HG03175 (cell line): ENCODE measurements around the gene EPGN.

Experiments
- ATAC-seq: cut with Tn5 transposase; IDR thresholded peaks from one replicate; pipeline ENCODE4 v1.9.1; 2021; ENCODE audit warnings: mild to moderate bottlenecking, moderate library complexity; ENCODE audit not compliant: unreplicated experiment

The EPGN gene, protein sequence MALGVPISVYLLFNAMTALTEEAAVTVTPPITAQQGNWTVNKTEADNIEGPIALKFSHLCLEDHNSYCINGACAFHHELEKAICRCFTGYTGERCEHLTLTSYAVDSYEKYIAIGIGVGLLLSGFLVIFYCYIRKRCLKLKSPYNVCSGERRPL

DNA sequence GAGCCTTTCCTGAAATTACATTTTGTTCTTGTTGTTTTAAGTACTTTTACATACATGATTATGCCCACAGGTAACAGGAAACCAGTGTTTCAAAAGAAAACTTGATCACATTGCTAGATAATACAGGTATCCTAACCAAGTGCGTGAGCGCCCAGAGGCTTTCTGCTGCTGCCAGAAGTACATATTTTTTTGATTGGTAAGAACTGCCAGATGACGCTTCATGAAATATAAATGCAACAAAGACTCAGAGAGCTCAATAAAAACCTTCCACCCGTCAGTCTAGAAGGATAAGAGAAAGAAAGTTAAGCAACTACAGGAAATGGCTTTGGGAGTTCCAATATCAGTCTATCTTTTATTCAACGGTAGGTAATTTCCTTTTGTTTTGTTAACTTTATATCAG lies at the start of gene EPGN:
EPGN (plus strand) TSS at position 256 of the 400 bp plus-strand sequence; CDS start at position 320, 64 bp downstream.
- no peak for ATAC-seq

DNA sequence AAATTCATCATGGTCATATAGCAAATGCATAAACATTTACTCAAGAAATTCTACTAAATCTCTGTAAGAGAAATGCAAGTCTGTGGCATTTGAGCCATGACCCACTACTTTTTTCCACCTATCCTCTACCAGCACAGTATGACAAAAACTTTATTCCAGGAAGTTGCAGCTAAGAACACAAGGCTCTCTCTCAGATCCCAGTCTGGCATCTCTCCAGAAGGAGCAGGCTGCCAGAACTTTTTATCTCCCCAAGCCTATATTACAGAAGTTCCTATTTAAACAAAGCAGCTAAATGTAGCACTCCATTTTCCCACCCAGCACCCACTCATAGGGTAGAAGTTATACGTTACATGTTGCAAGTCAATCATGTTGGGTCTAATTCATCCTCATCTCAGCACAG lies 49.3 kb upstream of the EPGN start:
- ATAC-seq = no peak

DNA sequence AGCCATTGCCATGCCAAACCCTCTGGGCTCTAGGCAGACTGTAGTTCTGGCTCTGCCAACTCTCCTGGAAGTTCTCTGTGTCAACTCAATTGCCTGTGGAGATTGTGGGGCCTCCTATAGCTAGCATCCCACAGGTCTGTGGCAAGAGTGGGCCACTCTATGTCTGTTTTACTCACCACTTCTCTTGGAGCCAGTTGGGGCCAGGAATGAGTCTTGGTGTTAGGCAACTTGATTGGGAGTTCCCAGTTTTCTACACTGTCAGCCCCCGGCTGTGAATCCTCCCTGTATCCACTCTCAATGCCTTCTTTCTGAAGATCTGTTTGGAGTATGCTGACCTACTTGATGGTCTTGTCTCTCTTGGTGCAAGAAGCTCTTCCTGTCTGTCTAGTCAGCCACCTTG lies 48.2 kb upstream of the EPGN start:
- no peak for ATAC-seq

DNA sequence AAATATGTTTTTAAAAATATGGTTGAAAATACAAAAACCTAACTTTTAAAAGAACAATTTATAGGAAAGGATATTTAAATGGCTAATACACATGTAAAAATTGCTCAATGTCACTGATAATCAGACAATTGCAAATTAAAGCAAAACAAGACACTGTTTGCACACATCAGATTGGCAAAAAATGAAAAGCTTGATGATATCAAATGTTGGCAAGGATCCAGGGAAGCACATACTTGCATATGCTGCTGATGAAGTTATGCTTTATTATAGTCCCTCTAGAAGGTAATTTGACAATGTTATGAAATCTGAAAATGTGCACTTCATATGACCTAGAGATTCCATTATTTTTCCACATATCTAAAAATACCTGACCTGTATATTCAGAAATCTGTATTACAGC lies 45.7 kb upstream of the EPGN start:
- ATAC-seq = no peak

DNA sequence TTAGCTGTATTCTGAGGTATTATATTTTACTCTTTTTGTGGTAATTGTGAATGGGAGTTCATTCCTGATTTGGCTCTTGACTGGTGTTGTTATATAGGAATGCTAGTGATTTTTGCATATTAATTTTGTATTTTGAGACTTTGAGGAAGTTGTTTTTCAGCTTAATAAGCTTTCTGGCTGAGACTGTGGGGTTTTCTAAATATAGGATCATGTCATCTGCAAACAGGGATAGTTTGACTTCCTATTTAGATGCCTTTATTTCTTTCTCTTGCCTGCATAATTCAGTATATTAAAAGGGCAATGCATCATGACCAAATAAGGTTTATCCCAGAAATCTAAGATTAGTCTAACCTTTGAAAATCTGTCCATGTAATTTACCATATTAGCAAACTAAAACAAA lies 44.7 kb upstream of the EPGN start:
- no peak for ATAC-seq

DNA sequence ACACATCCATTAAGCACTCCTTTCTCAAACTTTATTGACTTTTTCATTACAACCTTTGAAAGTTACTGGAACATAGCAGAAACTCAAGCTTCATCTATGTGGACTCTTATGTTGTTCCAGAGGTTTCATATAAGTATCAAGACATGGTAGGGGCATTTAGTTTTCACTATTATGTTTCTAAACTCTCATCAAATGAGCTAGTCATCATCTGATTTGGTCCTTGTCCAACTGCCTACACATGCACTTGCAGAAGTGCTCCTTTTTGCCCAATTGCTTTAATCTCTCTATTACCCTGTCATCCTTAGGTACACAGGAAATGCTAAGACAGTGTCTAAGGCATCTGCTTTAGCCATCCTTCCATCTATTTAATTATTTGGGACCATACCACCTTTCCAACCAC lies 42.2 kb upstream of the EPGN start:
- no peak for ATAC-seq

DNA sequence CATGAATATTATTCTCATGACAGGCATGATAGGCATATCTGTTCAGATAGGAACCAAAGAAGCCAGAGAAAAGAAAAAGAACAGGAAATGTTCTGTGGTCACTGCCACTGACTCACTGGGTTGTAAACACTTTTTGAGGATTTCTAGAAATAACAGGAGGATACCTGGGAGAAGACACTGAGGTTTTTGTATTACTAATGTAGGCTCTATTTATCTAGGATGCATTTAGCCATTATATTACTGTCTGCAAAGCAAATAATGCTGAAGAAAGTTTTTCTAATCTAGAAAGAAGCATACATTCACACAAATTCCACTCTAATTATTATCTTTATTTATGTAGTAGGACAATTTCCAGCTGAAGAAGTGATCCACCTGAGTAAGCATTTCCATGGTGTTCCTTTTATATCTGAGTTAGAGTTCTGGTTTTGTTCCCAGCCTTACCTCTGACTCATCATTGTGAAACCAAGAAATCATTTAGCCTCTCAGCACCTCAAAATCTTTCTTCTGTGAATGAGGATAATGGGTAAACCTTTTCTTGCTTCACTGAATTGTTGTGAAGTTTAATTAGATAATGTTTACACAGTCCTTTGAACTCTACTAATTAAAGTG lies 40.2 kb upstream of the EPGN start:
- no peak for ATAC-seq

DNA sequence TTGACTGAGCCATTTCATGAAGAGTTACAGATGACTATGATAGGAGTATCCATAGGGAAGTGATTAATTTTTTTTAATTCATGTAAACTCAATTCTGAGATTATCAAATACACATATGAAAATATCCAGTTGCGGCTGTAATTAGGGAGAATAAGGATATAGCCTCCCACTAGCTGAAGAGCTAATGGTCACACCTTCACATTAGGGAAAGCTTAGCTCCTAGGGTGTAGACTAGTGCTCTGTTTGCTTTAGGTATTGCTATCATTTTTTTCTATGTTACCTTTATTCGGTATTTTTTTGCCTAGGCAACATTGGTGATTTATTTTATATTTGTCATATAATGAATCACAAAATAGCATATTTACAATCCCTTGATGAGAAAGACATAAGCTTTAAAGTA lies 39.6 kb upstream of the EPGN start:
- ATAC-seq = no peak

DNA sequence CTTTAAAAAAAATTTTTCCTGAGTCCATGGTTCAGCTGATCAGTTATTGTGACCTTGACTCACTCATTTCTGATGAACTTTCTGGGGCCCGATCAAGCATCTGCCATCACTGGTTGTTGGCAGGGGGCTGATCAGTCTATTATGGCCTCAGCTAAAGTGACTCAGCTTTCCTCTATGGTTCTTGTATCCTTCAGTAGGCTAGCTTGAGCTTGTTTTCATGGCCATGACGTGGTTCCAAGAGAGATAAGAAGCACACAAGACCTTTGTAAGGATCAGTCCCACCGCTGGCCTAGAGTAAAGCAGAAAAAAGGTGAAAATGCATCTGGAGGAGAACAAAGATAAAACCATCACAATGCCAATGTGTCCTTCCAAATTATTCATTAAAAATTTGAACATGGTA lies 29.8 kb upstream of the EPGN start:
- ATAC-seq = no peak

DNA sequence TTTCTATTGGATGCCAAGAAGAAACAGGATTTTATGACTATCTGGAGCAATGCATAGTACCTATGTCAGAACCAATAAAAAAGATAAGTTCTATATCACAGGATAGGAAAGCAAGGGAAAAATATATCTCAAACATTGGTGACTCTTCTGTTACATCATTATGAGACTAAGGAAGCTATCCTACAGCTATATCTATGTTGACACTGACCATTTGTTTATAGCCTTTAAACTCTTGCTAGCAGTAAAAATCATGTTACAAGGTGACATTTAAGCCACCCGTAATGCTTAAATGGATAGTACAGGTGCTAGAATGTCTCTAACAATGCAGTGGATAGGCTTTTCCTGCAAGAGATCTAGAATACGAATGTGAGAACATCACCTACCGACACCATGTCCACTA lies 28.6 kb upstream of the EPGN start:
- no peak for ATAC-seq

DNA sequence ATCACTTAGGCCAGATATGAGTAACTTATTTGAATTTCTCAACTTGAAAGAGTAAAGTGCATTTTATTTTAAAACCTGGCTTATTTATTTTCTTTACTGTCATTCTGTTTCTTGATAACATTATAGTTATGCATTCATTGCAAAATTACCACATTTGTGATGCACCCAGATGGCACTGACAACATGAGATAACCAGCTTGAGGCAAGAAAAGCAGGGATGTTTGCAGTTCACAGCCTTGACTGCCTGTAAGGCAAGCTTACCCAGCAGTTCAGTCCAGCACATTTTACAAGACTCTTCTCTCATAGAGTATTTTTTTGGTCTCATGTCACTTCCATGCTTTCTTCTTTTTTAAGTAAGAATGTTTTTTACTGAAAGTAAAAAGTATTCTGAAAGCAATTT lies 25.3 kb upstream of the EPGN start:
- no peak for ATAC-seq

DNA sequence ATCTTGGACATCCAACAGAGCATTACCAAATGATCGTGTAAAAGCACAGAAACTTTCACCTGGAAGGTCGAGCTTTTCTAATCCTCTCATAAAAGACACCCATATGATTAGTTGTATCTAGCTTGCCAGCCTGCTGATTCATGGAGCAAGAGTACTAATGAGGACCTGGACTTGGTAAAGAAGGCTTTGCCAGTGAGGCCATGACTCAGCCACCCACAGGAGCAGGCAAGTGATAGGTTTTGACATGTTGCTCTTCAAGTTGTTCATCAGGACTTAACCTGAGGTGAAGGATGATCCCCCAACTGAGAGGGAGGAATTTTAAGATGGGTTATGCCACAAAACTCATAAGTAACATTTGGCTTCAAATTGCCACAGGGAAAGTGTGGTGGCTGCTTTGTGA lies 24.7 kb upstream of the EPGN start:
- no peak for ATAC-seq

DNA sequence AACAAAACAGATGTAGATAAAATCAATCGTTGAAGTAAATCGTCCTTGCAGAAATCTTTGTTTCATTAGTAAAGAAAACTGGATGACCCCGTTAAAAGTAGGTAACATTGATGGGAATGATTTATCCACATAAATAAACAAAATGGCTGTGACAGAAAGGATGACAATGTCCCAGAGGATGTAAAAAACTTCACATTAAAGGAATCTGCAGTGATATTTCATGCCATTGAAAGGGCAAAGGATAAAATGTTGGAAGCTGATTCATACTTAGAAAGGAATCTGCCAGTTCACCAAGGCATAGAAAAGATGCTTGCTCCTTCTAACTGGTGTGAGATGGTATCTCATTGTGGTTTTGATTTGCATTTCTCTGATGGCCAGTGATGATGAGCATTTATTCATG lies 24.2 kb upstream of the EPGN start:
- ATAC-seq = no peak

DNA sequence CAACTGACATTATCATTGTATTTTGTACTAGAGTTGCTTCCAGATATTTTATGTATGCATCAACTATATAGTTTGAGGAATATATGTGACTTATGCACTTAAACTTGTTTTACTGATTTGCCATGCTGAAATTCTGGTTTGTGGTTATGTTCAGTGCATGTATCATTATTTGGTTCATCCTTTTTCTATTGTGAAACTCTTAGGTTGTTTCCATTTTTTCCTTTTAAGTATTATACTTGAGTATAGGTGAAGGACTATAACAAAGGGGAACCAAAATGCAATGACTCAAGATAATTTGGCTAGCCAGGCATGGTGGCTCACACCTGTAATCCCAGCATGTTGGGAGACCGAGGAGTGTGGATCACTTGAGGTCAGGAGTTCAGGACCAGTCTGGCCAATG lies 21.1 kb upstream of the EPGN start:
- no peak for ATAC-seq

DNA sequence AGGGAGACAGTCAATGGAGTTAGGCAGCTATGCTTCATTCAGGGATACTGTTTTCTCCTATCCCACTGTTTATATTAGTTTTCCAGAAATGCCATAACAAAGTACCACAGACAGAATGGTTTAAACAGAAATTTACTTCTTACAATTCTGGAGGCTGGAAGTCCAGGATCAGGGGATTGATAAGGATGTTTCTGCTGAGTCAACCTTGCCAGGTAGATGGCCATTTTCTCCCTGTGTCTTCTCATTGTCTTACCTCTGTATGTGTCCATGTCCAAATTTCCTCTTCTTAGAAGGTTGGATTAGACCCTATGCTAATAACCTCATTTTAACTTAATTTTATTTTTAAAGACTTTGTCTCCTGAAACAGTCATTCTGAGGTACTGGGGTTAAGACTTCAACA lies 20.5 kb upstream of the EPGN start:
- ATAC-seq = no peak

DNA sequence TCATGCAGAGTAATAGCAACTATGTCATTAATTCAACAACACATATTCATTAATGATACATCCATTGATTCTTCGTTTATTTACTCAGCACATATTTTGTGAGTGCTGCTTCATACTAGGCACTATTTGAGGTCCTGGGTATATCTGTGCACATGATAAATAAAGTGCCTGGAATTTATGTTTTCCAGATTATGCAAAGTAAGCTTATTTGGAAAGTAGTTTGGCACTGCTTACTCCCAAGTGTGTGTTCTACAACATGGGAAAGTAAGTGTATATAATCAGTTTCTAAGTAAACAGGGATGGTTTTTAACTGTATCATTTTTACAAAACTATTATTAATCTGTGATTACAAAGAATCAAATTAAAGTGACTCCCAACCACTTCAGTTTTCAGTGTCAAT lies 16.8 kb upstream of the EPGN start:
- no peak for ATAC-seq

DNA sequence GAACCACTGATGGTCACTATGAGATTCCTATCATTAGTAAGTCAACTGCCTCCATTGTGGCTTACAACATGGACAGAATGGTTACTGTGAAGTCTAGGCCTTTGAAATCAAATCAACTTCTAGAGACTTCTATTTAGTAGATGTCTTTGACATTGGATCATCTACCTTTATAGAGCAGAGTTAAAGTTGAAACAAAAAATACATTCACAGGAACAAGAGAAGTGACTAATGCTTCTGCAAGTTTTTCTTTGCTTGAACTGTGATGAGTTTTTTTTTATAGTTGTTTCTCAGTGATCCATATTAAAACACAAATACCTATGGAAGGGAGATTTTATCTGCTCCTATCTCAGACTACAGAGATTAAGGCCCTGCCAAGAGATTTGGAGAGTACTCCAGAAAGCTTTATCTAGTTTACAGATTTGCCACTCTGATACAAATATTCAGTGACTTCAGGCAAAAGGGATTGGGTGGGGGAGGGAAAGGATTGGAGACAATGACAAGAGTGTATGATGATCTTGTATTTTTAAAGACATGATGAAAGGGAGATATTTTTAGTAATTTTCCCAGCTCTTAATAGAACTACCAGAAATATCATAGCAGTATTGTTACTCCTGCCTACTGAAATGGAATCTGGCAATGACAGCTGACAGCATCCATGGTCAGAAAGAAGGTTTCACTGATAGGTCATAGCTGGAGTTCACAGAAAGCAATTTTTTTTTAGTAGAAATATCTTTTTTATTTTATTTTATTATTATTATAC lies 16.0 kb upstream of the EPGN start:
- no peak for ATAC-seq

DNA sequence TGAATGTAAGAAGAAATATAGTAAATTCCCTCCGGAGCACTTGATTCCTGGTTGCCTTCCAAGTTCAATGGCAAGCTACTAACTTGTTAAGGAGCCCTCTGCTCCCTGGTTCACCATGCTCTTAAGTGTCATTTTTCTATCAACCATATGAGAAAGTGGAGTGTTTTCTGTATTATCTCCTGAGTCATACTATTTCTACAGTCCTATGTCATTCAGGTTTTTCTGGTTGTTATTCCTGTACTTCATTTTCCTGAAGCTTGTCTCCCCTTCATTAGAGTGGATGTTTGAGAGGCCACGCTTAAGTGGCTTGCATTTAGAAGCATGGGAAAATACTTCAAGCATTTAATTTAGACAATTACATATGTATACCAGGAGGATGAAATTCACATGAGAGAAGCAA lies 14.7 kb upstream of the EPGN start:
- ATAC-seq = no peak

DNA sequence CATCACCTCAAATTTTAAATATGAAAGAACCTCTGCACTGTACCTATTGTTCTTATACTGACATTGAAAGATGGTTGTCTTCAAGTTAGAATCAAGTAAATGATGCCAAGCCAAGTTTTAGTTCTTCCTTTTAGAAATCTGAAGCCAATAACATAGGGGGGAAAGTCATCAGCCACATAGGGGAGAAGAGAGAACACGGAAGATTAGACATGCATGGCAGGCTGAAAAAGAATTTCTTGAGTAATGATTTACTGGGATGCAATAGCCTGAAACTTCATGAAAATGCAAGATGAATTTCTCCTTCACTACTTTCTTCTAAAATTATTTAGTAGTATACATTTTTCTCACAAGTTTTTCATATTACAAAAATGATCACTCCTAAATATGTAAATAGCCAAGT lies 13.6 kb upstream of the EPGN start:
- ATAC-seq = no peak

DNA sequence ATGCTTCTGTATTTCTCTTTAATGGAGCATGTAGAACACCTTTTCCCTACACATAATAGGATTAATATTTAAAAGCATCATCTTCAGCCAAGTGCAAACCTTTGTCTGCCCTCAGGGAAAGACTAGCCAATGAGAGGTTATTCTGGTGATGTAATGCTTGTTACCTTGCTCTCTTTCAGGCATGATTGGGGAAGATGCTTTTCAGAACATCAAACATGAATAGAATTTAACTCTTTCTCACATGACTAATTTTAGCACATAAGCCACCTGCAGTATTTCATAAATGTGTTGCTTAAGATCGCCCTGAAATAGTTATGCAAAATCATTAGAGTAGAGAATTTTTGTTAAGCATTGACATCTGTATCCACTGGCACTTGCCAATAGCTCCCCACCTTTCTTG lies 10.7 kb upstream of the EPGN start:
- no peak for ATAC-seq

DNA sequence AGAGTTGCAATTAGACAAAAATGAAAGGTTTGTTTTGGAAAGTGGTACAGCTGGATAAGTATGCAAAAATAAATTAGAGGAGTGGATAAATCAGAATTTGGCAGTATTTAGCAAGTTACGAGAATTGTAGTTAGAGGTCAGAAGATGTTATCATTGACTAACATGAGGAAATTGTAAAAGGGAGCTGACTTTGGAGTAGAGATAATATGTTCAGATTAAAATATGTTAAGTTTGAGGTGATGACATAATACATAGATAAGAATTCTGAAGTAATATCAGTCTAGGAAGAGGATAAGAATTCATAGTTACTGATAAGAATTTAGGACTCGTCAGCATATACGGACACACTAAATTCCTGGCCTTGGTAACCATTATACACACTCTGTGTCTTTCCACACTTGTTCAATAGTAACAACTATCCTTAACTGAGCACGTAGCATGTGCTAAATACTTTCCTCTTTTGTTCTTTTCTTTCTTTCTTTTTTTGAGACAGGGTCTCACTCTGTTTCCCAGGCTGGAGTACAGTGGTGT lies 4.1 kb upstream of the EPGN start:
- no peak for ATAC-seq

DNA sequence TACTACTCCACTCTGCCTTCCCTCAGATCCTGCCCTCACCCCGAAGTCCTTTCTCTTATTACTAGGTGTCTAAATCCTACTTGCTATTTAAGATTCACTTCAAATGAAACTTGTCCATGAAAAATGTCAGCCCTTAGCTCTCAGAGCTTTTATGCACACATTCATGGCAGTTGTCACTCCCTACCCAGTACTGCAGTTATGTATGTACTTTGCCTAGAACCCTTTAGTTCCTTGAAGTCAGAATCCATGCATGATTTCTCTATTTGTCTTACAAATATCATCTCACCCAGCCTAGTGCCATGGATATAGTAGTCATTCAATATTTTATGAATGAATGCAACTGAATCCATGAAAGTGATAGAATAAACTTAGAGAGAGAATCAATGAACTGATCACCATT lies 3.3 kb upstream of the EPGN start:
- ATAC-seq = no peak
